H1 (cell line): ENCODE measurements around the gene FAM83C. TPM values are rescaled to one million over a fixed set of nuclear protein-coding genes. Genes with fewer than 3 reads are reported as not detected.

Source experiments
- CEBPB ChIP-seq: IDR thresholded peaks from 2 replicates; pipeline ENCODE4 v1.6.1; 2012; ENCODE audit warnings: low read depth, low read length
- CHD2 ChIP-seq: IDR thresholded peaks from 2 replicates; pipeline ENCODE4 v1.6.1; 2012; ENCODE audit warnings: low read length, improper control_type of control experiment
- JUN ChIP-seq: IDR thresholded peaks from 2 replicates; pipeline ENCODE4 v1.6.1; 2011; ENCODE audit warnings: low read depth, mild to moderate bottlenecking, improper control_type of control experiment, low read length
- KDM5A ChIP-seq: fragments of 200-600 bp; IDR thresholded peaks from 2 replicates; pipeline ENCODE4 v1.7.1; 2012; ENCODE audit warnings: mild to moderate bottlenecking, low read length, inconsistent platforms, mixed read lengths
- POU5F1 ChIP-seq: IDR thresholded peaks from 2 replicates; pipeline ENCODE4 v1.6.1; 2011; ENCODE audit warnings: low read depth, mild to moderate bottlenecking, low read length, moderate library complexity
- RFX5 ChIP-seq: IDR thresholded peaks from 2 replicates; pipeline ENCODE4 v1.6.1; 2011; ENCODE audit warnings: low read depth, low read length, improper control_type of control experiment, borderline replicate concordance
- RXRA ChIP-seq: IDR thresholded peaks from 2 replicates; pipeline ENCODE4 v1.6.1; 2011; ENCODE audit warnings: low read depth, mild to moderate bottlenecking, low read length, moderate library complexity; ENCODE audit not compliant: insufficient read depth
- SAP30 ChIP-seq: fragments of 300-600 bp; sonication (generic); IDR thresholded peaks from 2 replicates; pipeline ENCODE4 v1.7.1; 2012; ENCODE audit warnings: low read length, moderate library complexity, mild to moderate bottlenecking, inconsistent platforms; ENCODE audit not compliant: insufficient read depth, insufficient replicate concordance
- SIN3A ChIP-seq, 2 experiments: IDR thresholded peaks in 1 of 2; conservative IDR thresholded peaks in 1 of 2; 2 replicates each; pipeline ENCODE4 v1.6.1; 2011 to 2012; ENCODE audit warnings: low read length in 2 of 2, improper control_type of control experiment in 1 of 2, low read depth in 1 of 2, mild to moderate bottlenecking in 1 of 2
- TEAD4 ChIP-seq: IDR thresholded peaks from 2 replicates; pipeline ENCODE4 v1.6.1; 2012; ENCODE audit warnings: low read depth, low read length, inconsistent platforms, mixed read lengths
- ZNF274 ChIP-seq: IDR thresholded peaks from 2 replicates; pipeline ENCODE4 v1.7.0; 2012; ENCODE audit warnings: low read length, borderline replicate concordance; ENCODE audit errors: extremely low read depth
- polyA plus RNA-seq, 7 experiments: library from polyadenylated mRNA; depleted of rRNA in 3 of 7; stranded (reverse) in 5 of 7; unstranded in 2 of 7; fragments of >200 nt in 5 of 7; fragments of 200-250 nt in 2 of 7; gene quantifications; 1 replicate in 5 of 7; 2 replicates in 1 of 7; 4 replicates in 1 of 7; pipeline versions ENCODE4 v1.2.1 to v1.2.3, GENCODE V29; 2011 to 2013; ENCODE audit warnings: missing spikeins in 2 of 7, mixed read lengths in 2 of 7
- total RNA-seq: library from RNA; stranded (reverse); fragmentation: NEBNext Ultra II Directional; extraction: Animal tissue kit (Norgen Biotek cat#: 25700); gene quantifications from 2 replicates; pipeline ENCODE4 v1.2.1, GENCODE V29; 2021
- TF ChIP-seq, protein P1 (sequence below): IDR thresholded peaks from 2 replicates; pipeline ENCODE4 v1.6.1; 2011; ENCODE audit warnings: low read length, improper control_type of control experiment

Gene FAM83C
- total and polyA plus RNA-seq, 2 of the 8 experiments (the other 6 are each of a cell fraction or from before 2014, with no cell fraction given), result not detected

DNA sequence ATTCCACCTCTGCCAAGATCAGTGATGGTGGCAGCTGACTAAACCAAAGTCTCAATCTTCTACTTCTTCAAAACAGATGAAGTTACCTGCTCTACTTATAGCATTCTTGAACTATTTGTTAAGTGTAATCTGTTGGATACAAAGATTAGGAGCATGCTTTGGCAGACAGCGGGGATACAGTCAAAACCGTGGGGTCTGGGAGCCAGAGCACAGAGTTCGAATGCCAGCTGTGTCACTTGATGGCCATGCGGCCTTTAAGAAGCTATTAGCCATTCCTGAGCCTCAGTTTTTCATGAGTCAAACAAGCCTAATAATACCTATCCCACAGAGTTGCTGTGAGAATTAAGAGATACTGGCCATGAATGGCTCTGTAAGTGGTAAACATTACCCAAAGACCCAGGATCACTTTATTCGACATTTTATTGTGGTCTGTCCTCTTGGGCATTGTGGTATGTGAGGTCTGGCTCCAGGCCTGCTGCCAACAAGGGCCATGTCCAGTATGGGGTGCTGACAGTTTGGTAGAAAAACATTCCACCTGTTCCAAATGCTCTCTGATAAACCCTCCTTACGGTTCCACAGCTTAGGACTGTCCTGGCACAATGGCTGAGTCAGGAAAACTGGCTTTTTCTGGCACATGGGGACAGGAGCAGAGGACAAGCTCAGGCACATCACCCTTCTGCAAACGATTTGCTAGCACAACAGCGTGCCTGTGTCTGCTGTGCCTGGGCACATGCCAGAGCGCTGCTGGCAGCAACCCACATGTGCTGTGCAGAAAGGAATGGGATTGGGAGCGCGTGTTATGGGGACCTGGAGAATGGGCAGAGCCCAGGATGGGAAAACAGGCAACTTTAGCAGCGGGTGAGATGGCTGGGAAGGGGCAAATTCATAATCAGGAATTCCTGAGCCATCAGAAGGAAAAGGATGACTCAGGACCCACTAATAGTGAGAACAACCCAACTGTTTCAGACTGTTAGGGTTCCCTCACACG is 15.7 kb upstream of the FAM83C start (continued):
- TF ChIP-seq KDM5A (no peak), JUN (no peak), RFX5 (no peak), SAP30 (no peak), RXRA (no peak), CHD2 (no peak), SIN3A (conservative IDR thresholded peaks at IDR 0.05 in 1 of 2, IDR thresholded peaks at IDR 0.05 in 1 of 2; ENCODE audit: low read depth in 1 of 2, low read length in 2 of 2) (no peak), TEAD4 (no peak), CEBPB (no peak), POU5F1 (no peak), ZNF274 (no peak)
- TF ChIP-seq, protein P1, sequence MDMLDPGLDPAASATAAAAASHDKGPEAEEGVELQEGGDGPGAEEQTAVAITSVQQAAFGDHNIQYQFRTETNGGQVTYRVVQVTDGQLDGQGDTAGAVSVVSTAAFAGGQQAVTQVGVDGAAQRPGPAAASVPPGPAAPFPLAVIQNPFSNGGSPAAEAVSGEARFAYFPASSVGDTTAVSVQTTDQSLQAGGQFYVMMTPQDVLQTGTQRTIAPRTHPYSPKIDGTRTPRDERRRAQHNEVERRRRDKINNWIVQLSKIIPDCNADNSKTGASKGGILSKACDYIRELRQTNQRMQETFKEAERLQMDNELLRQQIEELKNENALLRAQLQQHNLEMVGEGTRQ, result no peak
